HG03521 (cell line): ENCODE results near the gene NEAT1.
"Not testable (repeated sequence)": the region's sequence is repeated elsewhere in the genome, so short reads cannot be mapped to it uniquely, and the experiment has no call there.

Experiments
- ATAC-seq: cut with Tn5 transposase; IDR thresholded peaks from one replicate; pipeline ENCODE4 v1.9.1; 2021; ENCODE audit warnings: mild to moderate bottlenecking, moderate library complexity; ENCODE audit not compliant: unreplicated experiment

The NEAT1 gene

GRCh38 chr11:65404638-65405339, 17.8 kb upstream of the NEAT1 start:
- no peak for ATAC-seq

- ATAC-seq, result no peak
Observed at GRCh38 chr11:65410936-65411680, 11.5 kb upstream of the NEAT1 start.

- no peak for ATAC-seq
Observed at GRCh38 chr11:65411681-65412070, 10.9 kb upstream of the NEAT1 start.

DNA sequence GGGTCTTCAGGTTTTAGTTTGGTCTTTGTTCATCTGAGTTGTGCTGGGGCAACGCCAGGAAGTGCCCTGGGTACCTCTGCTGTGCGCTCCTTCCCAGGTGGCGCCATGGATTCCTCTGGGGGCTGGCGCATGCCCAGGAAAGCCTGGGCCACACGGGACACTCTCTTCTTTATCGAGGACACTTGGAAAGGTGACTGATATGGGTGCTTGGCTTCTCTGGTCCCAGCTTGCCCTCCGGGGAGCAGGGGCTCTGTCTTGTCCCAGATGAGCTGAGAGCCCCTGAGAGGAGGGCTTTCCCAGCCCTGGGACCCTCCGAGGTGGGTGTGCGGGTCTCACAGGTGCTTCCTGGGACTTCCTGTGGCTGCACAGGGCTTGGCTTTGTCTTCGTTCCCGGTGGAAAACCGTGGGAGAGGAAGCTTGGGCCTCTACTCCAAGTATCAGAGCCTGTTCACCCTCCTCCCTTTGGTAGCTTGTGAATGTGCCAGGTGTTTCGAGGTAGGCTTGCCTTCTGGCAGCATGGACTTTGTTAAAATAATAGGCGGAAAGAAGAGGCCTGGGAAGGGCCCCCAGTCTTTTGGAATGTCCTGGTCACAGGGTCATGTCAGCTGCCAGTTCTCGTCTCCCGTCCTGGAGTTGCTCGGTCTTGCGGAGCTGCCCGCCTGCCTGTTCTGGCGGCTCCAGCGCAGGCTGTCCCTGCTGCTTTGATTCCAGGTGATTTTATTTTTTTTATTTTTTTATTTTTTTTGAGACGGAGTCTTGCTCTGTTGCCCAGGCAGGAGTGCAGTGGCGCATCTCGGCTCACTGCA, 10.1 kb upstream of the NEAT1 start:
- no peak for ATAC-seq

DNA sequence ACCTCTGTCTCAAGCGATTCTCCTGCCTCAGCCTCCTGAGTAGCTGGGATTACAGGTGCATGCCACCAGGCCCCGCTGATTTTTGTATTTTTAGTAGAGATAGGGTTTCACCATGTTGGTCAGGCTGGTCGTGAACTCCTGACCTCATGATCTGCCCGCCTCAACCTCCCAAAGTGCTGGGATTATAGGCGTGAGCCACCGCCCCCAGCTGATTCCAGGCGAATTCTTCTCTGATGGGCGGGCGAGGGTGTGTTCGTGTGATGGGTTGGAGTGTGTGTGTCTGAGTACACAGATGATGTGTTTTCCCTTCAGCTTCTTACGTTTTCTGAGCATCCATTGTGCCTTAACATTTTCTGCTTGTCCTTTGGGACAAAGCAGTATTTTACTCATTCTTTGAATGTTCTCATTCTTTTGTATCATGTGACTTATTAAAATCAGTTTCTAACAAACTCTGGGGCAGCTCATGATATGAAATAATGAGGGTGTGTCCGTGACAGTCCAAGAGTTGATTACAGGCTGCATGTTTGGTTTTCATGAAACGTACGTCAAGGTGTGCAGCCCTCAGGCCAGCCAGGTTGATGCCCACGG, 9.4 kb upstream of the NEAT1 start:
- not testable (repeated sequence) for ATAC-seq

DNA sequence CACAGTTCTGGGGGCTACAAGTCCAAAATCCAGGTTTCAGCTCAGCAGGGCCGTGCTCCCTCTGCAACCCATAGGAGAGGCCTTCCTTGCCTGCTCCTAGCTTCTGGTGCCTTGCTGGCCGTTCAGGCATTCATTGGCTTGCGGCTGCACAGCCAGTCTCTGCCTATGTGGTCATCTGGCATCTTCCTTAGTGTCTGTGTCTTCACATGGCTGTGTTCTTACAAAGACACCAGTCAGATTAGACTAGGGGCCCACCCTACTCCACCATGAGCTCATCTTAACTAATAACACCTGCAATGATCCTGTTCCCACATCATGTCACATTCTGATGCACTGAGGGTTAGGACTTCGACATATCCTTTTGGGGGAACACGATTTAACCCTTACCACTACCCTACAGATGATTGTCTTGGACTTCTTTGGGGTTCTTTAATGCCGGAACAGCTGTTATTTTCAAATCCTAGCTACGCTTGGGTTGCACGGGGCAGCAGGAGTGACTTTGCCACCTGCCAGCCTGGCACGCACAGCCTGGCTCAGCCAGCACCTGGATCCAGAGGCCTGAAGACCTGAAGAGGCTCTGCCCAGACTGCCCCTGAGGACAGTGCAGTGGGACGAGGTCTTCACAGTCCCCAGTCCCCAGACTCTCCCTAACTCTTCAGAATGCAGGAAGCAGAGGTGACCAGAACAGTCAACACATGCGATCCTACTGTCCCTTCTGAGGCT, 7.7 kb upstream of the NEAT1 start:
- no peak for ATAC-seq

DNA sequence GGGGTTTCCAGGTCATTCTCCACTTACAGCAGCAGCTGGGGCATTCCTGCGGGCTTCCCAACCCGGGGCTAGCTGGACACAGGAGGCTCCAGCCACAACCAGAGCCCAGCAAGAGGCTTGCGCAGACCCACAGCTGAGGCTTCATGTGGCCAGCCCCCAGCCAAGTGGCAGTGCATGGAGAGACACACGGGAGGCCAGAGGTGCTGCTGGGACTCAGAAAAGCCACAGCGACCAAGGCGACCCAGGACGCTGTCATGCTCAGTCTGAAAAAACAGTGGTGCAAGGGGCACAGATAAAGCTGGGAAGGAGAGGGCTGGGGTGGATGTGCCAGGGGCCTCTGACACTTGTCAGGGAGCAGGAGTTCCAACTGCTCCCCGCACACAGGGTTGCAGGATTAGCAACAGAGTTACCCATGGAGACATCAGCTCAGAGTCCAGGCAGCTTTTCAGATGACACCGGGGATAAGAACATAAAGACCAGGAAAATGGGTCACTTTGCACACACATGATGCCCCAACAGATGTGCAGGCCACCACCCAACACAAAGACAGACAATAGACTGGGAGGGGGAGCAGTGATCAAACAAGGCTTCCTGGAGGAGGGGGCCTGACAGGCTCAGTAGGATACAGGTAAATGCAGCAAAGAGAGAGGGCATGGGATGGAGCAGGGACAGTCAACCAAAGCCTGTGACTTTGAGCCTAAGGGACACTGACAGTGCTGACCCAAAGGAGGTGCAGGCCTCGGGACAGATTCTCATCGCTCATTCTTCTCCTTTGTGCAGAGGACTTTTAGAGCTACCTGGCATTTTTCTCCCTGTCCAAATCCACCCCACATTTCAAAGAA, 6.9 kb upstream of the NEAT1 start:
- no peak for ATAC-seq

GRCh38 chr11:65416341-65416824, 6.2 kb upstream of the NEAT1 start:
- no peak for ATAC-seq

- no peak for ATAC-seq
Observed at GRCh38 chr11:65416841-65417701, 5.5 kb upstream of the NEAT1 start.

- no peak for ATAC-seq
Observed at GRCh38 chr11:65417702-65418430, 4.7 kb upstream of the NEAT1 start.

- no peak for ATAC-seq
Observed at GRCh38 chr11:65418431-65418680, 4.2 kb upstream of the NEAT1 start.

DNA sequence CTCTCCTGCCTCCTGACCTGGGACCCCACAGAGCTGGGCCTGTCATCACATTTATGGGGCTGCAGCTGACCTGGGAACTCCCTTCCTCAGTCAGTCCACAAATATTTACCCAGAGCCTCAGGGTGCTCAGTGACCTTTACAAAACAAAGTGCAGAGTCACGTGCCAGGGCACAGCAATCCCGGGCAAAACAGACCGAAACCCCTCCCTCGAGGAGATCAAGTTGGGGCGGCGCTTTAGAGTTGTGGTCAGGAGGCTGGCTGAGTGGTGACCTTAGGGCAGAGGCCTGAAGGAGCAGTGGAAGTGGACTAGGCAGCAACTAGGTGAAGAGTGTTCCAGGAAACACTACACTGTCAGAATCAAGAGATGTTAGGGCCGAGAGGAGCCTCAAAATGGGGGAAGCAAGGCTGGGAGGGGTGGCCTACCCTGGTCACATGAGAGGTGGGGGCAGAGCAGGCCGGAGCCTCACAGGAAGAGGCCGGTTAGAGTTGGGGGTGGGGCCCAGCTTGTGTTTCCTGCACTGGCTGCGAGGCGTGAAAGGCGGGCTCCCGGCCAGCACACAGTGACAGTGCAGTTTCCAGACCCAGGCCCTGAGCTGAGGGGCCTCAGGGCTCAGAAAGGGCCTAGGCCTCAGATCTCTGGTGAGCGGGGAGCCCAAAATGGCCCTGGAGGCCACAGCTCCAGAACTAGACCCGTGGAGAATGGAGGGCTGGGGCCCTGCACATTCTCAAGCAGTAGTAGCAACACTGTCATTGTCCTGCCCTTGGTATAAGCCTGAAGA, 3.7 kb upstream of the NEAT1 start:
- ATAC-seq, result peak; percentile 42

DNA sequence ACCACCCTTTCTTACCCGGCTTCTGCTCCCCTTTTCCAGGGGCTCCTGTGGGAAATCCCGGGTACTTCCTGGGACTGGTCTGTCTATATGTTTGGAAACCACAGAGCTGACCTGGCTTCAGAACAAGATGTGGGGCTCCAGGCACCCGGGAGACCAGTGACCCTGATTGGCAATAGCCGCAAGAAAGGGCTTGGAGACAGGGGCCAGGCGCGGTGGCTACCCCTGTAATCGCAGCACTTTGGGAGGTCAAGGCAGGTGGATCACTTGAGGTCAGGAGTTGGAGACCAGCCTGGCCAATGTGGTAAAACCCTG, 3.2 kb upstream of the NEAT1 start:
- ATAC-seq, result no peak

DNA sequence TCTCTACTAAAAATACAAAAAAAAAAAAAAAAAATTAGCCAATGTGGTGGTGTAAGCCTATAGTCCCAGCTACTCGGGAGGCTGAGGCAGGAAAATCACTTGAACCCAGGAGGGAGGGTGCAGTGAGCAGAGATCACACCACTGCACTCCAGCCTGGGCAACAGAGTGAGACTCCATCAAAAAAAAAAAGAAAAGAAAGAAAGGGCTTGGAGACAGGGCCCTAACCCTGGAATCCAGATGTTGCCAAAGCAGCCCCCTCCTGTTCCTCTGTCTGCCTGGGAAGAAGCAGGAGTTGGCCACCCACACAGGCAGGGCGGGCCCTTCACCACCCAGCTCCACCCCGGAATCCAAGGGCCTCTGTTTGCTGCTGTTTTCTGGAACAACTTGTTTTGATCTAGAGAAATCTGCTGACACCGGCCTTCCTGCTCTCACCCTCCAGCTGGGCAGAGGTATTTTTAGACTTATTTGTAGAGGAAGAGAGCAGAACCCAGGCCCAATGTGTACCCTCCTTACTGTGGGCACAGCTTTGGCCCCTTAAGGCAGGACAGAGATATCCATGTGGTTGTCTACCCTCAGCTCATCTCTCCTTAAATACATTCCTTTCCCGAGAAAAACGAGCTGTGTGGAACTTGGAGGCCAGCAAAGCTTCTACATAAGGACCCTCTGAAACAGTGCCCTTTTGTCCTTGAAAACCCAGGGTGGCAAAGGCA, 2.7 kb upstream of the NEAT1 start:
- ATAC-seq, result no peak

DNA sequence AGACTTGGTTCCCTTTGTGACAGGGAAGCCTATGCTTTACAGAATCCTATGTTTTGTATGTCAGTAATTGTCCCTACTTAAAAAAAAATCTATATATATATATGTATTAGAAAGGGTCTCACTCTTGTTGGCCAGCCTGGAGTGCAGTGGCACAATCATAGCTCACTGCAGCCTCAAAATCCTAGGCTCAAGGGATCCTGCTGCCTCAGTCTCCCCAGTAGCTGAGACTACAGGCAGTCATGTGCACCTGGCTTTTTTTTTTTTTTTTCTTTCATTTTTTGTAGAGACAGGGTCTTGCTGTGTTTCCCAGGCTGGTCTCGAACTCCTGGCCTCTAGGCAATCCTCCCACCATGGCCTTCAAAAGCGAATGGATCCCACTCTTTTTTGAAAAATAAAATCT, 2.1 kb upstream of the NEAT1 start:
- no peak for ATAC-seq

- no peak for ATAC-seq
Observed at GRCh38 chr11:65420979-65421793, 1.4 kb upstream of the NEAT1 start.
